Measurements from ENCODE around the gene QKI. TPM values are rescaled to one million over a fixed set of nuclear protein-coding genes. Genes with fewer than 3 reads are reported as not detected.
"Not testable (repeated sequence)": the region's sequence is repeated elsewhere in the genome, so short reads cannot be mapped to it uniquely, and the experiment has no call there.

The QKI gene
- total and polyA plus RNA-seq, 2 of the 8 experiments (the other 6 are each of a cell fraction or from before 2014, with no cell fraction given) = 181 to 183 TPM

GRCh38 chr6:163589387-163589786 is 174.9 kb downstream of the QKI start (continued):
- TF ChIP-seq KDM5A (IDR thresholded peaks at IDR 0.05; ENCODE audit: low read length) = no peak
- no peak for TF ChIP-seq CREB1 (IDR thresholded peaks at IDR 0.05)

GRCh38 chr6:163590132-163590531 is 175.6 kb downstream of the QKI start:
- H4K91ac ChIP-seq (replicated peaks; ENCODE audit: insufficient read length, low read length); H3K79me1 ChIP-seq (ENCODE audit: low read depth, low read length); H3K79me2 ChIP-seq (ENCODE audit: control insufficient read depth in 1 of 2, insufficient read depth in 2 of 2, low read length in 2 of 2); H3K14ac ChIP-seq (ENCODE audit: insufficient read length); H3K27me3 ChIP-seq (replicated peaks in 1 of 4; ENCODE audit: control insufficient read depth in 3 of 4, extremely low read depth in 1 of 4, insufficient read depth in 3 of 4, low read length in 3 of 4); H3K56ac ChIP-seq (replicated peaks; ENCODE audit: insufficient read length, low read depth, low read length); H3K18ac ChIP-seq (ENCODE audit: extremely low read depth, low read length); H3K4me2 ChIP-seq (ENCODE audit: insufficient read depth in 1 of 2, low read depth in 2 of 2, low read length in 2 of 2); H2BK120ac ChIP-seq (replicated peaks; ENCODE audit: low read depth, low read length); H2AFZ ChIP-seq (ENCODE audit: low read length); H3K23me2 ChIP-seq (ENCODE audit: low read depth, low read length); H3K9ac ChIP-seq (replicated peaks in 1 of 4; ENCODE audit: extremely low read depth in 1 of 4, low read depth in 3 of 4, low read length in 3 of 4); FAIRE-seq; DNase-seq (ENCODE audit: low read depth in 1 of 2, low spot score in 2 of 2); H2AK5ac ChIP-seq (ENCODE audit: low read depth, low read length); H2BK12ac ChIP-seq (ENCODE audit: low read depth, low read length); H3K23ac ChIP-seq (ENCODE audit: insufficient read length); H3K4ac ChIP-seq (replicated peaks; ENCODE audit: insufficient read length, low read depth, low read length); H2BK15ac ChIP-seq (ENCODE audit: low read length); H3K4me3 ChIP-seq (ENCODE audit: extremely low read depth in 1 of 4, insufficient read depth in 2 of 4, low read depth in 3 of 4, low read length in 4 of 4); H3K4me1 ChIP-seq (replicated peaks in 1 of 4; ENCODE audit: control insufficient read depth in 3 of 4, insufficient read depth in 4 of 4, low read length in 3 of 4); H4K5ac ChIP-seq (ENCODE audit: insufficient read length, low read depth, low read length); H3K27ac ChIP-seq (ENCODE audit: low read depth, low read length); H3K9me3 ChIP-seq (ENCODE audit: insufficient read depth in 2 of 2, low read depth in 1 of 2, low read length in 1 of 2); H4K20me1 ChIP-seq (replicated peaks in 1 of 2; ENCODE audit: control insufficient read depth in 1 of 2, insufficient read depth in 2 of 2, low read length in 2 of 2); H4K8ac ChIP-seq (ENCODE audit: extremely low read depth, insufficient read depth, low read length); H3K36me3 ChIP-seq (ENCODE audit: control insufficient read depth in 2 of 4, insufficient read depth in 4 of 4, low read length in 3 of 4); H2BK5ac ChIP-seq (ENCODE audit: low read depth, low read length); H2BK20ac ChIP-seq (ENCODE audit: low read length): not testable (repeated sequence)
- ChIA-PET CTCF (ENCODE audit: partially characterized antibody) (interaction anchor here (0.7 kb wide), 1 partner anchor 682 kb away, joined by 3 read pairs; no protein-coding TSS in a partner anchor), POLR2A (ENCODE audit: partially characterized antibody) (interaction anchor here (1.1 kb wide), 1 partner anchor 26 kb away, joined by 3 read pairs; no protein-coding TSS in a partner anchor)
- 93% methylated on average over 9 of the region's 9 CpGs; no CpG with 5 or more reads in 1 of the 2 experiments for WGBS, 2 experiments (ENCODE audit: extremely low coverage in 1 of 2, insufficient coverage in 1 of 2, insufficient read length in 1 of 2, insufficient replicate concordance in 2 of 2, low coverage in 1 of 2, low lambda C conversion rate in 2 of 2, missing lambda C conversion rate in 1 of 2)
